GM18520 (cell line): ENCODE results near the gene TBC1D9B.

Experiments used
- ATAC-seq: cut with Tn5 transposase; IDR thresholded peaks from one replicate; pipeline ENCODE4 v1.9.1; 2021; ENCODE audit not compliant: unreplicated experiment

The TBC1D9B gene

DNA sequence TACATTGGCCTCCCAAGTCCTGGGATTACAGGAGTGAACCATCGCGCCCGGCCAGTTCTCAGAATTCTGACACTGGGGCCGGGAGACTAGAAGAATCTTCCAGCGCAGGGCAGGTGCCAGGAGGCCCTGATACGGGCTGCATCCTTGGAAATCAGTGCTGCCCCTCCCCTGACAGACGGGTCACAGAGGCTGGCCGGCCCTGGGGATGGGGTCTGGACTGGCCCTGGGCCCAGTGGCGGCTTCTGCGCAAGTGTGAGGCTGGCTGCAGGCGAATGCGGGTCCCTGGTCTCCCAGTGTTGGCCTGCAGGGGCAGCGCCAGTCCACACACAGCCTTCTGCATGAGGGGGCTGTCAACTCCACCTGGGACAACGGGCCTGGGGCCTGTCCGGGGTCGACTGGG lies 831 bp upstream of the TBC1D9B start:
- no peak for ATAC-seq

DNA sequence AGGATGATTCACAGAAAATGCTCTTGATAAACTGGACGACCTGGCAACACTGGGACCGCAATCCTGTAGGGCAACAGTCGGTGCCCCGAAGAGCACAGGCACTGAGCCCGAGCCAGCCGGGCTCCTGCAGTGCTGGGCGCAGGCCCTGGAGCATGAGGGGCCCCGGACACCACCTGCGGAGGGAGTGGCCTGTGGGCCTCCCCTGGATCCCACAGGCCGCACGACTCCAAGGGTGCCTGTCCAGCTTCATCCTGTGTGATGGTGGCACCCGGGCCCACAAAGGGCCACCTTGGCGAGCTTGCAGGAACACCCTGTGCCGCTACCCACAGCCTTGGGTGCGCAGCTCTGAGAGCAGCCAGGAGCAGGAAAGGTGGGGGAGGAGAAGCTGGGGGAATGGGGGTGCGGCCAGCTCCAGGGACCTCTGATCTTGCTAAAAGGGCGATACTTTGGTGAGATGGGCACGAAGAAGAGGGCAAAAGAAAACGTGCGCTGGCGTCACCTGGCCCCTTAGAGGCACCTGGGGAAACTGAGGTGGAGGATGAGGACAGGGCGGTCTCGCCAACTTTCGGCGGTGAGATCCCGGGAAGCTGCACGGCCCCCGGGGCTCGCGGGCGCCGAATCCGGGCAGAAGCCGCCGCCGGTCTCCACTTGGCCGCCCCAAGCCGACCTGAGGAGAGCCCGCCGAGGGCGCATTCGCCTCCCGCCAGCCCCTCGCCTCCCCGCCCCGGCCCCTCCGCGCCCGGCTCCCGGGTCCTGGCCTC lies 722 bp downstream of the TBC1D9B start:
- no peak for ATAC-seq

DNA sequence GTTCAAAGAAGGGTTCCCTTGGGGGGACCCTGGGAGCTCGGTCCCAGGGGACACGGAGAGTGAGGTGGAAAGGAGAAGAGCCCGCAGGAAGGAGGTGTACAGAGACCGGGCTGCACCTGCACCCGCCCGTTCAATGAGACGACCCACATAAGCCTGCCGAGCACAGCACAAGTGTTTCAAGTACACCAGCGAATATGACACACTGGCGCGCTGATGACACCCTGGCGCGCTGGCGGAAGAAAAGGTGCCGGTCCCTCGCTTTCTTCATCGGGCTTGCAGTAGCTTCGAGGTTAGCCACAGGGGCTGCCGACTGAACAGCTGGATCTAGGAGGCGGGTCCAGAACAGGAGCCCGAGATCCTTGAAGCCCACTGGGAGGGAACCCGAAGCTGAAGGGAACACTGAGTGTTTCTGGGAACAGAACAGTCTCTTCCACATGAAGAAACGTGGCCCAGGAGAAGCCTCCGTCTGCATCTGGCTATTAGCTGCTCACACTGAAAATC lies 1.4 kb downstream of the TBC1D9B start:
- ATAC-seq: no peak

DNA sequence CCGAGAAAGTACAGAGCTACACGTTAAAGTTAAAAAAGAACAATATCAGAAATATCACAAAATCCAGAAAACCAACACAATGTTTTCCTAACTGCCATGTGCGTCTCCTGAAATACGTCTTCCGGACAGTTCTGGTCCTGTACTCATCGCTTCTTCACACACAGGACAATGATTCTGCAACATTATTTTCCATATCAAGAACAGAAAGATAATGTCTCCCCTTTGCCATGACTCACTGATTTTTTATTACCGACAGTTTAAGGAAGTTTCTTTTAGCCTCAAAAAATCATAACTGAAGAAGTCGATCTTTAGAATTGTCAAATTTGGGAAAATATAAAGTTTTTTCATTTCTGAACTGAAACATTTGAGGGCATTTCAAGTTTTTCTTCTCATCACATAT lies 2.5 kb downstream of the TBC1D9B start:
- ATAC-seq: no peak

DNA sequence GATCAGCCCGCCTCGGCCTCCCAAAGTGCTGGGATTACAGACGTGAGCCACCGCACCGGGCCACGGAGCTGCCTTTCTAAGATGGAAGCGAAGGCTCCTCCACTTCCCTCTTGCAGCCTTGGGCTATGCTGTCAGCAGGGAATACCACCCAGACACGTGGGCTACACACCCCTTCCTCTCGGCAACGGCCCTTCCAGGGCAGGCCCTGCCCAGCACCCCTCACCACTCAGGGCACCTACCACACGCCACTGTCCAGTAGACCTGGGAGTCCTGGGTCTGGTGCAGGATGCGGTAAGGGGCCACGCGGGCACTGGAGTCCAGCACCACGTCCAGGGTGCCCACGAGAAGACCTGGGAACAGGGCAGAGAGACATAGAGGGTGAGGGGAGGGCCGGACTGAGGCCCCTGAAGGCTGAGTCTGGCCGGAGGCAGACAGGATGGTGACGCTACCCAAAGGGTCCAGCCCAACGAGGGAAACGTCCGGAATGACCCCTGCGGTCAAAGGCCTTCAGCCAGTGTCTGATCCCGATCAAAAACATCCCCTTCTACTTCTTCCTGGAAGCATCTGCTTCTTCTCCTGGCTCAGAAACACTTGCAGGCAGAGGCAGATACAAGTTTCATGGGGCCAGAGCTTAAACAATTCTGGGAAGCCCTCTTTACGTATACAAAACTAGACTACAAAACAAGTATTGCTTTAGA lies 3.1 kb downstream of the TBC1D9B start:
- ATAC-seq: no peak

DNA sequence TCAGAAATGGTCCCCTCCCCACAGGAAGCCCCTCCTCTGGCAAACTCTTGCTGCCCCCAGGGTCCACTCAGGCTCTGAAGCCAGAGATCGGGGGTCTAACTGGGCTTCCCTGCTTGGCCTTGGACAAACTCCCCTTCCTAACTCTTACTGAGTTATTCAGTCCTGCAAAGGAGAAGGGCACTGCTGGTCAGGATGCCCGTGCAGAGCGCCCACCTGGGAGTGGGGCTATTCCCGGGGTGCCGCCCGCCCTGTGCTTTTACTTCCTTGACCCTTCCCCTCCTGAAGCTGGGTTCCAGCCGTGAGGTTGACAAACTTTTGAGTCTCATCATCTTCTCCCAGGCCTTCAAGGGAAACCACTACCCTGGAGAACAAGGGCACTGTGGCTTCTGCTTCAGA lies 4.9 kb downstream of the TBC1D9B start:
- no peak for ATAC-seq

DNA sequence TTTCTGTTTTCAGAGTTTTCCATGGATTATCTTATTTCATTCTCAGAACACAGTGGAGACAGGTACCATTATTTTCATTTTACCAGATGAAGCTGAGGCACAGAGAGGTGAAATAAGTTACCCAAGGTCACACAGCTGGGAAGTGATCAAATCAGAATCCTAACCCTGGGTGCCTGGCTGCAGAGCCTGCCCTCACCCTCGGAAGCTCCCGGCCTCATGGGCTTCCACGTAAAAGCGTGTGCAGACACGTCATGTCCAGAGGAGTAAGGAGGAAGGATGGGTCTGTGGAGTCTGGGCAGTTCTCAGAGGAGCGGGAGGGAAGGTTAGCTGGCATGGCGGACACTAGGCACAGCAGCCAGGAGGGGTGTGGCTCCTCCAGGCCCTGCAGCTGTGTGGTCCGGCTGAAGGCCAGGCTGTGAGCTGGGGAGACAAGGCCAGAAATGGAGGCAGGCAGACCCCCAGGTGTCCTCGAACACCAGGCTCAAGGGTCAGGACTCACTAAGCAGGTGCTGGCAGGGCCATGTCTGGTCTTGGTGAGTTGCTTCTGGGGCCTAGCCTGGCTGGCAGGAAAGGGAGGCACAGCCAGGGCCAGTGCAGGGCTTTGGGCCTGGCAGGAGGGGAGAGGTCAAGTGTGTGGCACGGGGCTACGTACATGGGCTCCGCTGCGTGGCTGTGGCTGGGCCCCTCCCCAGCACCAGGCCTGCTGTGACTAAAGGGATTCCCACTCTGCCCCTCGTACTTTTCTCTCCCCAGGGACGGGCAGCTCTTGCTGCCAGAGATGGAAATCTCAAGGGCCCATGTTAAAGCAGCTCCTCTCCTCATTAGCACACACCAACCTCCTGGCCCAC lies 5.6 kb downstream of the TBC1D9B start:
- ATAC-seq: no peak

DNA sequence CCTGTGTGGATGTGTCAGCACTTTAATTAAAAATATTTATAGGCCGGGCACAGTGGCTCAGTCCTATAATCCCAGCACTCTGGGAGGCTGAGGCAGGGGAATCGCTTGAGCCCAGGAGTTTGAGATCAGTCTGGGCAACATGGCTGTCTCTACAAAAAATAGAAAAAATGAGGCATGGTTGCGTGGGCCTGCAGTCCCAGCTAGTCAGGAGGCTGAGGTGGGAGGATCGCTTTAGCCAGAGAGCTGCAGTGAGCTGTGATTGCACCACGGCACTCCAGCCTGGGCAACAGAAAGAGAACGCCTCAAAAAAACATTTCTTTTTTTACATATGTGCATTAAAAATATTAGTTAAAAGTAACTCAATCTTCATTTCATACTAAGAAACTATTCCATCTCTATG lies 6.2 kb downstream of the TBC1D9B start:
- ATAC-seq: no peak

DNA sequence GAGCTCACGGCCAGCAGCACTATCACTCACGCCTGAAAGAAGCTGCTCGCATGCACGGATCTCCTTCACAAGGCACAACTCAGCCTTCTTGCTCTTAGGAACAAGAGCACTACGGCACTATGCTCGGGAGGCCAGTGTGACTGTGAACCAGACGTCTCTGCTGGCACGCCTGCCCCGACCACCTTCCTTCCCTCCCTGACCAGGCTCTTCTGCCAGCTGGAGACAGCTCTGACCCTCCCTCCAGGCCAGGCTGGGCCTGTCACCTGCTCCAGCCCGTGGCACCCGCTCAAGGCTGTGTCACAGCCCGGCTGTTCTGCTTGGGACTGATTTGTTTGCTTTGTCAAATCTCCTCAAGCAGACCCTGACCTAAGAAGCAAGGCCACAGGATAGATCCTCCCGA lies 7.0 kb downstream of the TBC1D9B start:
- no peak for ATAC-seq

DNA sequence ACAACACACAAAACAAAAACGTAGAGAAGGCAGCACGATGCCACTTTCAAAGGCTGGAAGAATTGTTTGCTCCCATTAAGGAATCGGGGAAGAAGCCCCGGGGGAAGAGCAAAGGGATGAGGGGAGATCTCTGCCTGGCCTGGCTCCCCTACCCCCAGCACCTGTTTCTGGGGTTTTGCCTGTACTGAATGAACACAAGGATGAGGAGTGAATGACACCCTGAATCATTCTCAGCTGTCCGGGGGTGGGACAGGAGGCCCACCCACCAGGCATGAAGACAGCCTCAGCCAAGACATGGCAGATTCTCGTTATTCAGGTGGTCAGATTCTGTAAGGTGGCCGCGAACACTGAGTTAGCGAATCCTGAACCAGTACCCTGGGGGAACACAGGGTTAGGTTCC lies 7.5 kb downstream of the TBC1D9B start:
- ATAC-seq: no peak

DNA sequence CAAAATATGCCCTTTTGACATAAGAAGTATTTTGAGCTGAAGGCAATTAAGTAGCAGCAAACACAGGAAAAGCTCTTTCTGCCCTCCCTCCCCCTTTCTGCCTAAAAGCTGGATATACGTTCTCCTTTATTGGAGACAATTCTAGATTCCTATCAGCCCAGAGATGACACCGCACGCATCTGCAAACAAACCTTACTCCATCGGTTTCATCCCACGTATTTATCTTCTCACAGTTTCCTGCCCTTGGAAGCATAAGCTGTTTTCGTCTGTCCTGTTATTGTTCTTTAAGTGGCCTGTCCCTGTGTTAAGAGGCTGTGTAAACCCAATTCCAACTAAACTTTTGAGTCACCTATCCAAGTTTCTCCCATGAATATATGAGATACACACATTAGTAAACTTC lies 11.8 kb downstream of the TBC1D9B start:
- no peak for ATAC-seq

DNA sequence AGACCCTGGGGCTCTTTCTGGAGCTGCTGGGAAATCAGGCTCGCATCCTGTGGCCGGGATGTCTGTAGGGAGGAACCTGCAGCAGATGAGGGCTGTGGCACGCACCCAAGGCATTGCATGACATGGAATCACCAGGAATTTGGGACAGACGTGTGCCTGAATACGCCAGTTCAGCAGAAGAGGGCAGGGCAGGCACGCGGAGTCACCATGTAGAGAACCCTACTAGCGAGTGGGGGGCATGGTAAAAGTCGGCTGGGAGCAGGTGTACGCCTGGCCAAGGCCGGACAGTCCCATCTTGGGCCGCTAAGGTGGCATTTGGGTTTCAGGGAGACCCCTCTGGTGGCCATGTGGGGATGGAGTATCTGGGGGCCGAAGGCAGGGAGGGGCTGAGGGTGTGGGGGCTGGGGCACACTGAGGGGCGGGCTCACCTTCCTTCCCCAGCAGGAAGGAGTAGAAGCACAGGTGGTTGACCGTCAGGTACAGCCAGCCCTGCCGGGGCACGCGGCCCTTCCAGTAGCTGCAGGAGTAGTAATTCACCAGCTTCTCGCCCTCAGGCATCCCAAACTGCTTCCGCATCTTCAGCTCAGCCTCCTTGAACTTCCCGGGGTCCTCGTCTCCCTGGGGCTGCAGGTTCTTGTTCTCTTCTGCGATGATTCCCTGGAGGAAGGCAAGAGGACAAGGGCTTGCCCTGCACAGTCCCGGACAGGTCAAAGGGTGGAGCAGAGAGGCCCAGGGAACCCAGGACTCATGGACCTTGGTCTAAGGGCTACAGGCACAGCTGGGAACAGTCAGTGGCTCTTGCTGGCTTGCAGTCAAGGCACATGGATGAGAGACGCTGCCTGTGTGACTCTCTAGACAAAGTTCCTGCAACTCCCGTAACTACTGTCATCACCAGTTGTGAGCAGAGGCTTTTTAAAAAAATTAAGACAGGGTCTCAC lies 13.5 kb downstream of the TBC1D9B start:
- ATAC-seq: no peak

DNA sequence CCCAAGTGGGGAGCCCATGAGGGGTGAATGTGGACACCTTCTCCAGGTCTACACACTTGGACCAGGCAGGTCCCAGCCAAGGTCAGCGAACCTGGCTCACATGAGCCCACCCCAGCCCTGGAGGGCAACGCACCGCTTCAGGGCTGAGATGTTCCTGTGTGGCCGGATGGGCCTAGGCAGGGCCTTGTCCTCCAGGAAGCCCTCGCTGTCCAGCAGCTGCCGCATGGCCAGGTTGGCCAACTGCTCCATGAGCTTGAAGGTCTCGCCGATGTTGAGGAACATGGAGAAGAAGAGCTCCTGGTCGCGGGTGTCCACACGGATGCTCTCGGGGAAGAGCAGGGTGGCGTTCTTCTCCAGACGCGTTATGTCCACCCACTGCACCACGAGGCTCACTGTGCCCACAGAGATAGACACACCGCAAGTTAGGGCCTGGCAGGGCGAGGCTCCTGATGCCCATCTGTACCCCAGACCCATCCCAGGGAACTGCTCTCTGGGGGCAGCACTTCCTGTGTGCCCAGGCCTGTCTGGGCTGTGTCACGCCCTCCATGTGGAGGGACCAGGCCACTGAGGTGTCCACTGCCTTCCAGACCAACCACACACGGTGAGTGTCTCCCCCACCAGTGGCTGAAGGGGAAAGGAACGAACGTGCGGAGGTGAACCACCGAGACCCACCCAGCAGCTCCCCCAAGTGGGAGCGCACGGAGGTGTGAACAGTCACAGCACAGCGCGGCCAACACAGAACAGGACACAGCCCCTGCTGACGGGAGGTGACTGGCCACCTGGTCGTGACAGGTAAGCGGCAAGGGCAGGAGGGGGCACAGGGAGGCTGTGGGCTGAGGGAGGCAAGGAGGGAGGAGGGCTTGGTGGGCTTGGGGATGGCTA lies 14.4 kb downstream of the TBC1D9B start:
- no peak for ATAC-seq

DNA sequence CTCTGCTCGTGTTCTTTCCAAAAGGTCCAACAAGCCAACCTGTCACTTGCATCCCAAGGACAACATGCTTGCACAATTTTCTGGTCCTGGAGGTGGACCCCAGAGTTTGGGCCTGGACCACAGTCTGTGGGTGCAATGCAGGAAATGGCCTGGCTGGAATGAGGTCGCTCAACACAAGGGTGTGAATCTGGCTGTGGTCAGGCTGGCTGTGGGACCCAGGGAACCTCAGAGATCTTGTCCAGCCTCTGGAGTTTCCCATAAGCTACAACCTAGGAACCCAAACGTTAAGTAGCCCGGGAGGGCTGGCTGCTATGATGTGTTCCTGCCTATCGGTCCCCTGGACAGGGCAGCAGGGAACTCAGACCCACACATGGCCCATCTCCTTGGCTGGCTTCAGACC lies 15.4 kb downstream of the TBC1D9B start:
- ATAC-seq: no peak

DNA sequence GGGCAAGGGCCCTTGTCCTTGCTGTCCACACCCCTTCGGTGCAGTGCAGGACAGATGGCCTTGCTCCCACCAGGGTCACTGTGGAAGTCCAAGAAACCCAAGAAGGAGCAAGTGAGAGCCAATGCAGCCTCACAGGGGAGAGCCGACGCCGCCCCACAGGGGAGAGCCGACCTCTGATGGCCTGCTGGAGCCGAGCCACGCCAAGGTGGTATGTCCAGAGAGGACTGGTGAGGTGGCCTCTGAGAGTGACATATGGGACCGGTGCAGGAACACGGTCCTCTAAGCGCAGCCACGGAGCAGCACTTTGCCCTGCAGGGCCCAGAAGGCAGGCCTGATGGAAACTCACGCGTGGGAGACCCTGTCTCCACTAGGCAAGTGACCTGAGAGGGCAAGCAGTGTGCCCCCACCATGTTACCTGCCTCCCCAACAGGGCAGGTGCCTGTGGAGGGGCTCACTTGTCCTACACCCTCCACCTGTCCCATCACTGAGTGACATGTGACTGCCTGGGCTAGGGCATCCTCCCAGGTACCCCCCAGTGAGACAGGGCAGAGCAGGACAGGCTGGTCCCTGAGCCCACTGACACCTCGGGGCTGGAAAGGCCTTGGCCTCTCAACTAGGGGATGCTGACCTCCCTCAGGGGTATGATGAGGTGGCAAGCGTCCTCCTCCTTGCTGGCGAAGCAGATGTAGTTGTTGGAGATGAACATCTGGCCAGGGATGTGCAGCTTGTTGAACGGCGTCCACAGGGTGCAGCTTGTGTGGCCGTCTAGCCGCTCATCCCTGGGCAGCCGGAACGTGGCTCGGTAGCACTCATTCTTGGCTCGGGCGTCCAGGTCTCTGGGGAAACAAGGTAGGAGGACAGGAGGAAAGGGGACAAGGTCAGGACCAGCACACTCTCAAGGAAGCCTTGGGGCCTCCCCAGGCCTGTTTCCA lies 16.7 kb downstream of the TBC1D9B start:
- ATAC-seq: no peak

DNA sequence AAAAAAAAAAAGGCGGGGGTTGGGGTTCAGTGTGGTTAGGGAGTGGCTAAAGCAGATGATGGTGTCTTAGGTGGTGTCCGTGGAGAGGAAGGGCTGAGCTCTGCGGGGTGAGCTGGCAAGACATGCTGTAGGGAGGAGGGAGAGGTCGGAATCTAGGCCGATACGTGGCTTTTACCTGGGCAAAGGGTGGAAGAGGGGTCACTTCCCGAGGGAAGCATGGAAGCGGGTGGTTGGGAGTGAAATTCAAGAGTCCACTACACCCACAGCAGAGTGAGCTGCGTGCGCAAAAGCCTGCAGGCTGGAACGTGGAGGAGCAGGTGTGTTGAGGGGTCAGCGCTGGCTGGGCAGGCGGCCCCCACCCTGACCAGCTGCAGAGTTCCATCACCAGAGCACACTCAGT lies 17.8 kb downstream of the TBC1D9B start:
- ATAC-seq: no peak

DNA sequence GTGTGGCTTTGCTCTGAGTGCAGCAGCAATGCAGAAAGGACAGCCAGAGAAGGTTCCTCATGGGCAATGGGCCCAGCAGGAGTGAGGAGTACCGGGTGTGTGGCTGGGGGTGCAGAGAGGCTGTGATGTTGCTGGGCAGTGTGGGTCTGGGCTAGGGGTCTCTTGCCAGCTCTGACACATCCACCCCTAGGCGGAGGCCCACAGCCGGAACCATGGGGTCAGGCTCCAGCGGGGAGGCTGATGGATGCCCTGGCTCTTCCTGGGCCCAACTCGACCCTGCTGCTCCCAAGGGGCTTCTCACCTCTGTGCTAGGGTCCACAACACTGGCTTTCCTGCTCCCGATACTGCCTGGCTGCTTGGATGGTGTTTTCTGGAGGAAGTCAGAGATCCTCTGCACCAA lies 19.9 kb downstream of the TBC1D9B start:
- no peak for ATAC-seq

DNA sequence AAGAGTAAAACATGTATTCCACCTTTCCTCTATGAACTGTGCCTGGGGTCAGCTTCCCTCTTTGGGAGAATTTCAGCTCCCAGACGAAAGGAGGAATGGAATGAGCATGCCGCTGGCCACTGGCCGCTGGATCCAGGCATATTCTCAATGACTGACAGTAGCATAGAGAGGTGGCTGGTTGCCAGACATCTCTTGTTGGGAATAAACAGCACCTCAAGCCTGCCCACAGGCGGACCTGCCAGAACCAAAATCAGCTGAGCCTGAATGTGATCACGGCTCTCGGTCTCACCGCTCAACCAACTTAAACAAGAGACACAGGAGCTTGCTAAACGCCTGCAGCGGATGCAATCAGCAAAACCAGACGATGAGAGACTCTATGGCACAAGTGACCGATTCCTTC lies 20.6 kb downstream of the TBC1D9B start:
- ATAC-seq: no peak
